ENCODE results near the gene LLCFC1.

- TF ChIP-seq CTCF (IDR thresholded peaks at IDR 0.05; ENCODE audit: borderline replicate concordance, extremely low read depth, low read length, poor library complexity, severe bottlenecking) (no peak), EZH2 (IDR thresholded peaks at IDR 0.05; ENCODE audit: borderline replicate concordance, low read depth, low read length, severe bottlenecking) (no peak)
Measured at GRCh38 chr7:142968229-142968628, 28.9 kb downstream of the LLCFC1 start.

Measured in DND-41 (cell line).